HCT116 (cell line): ENCODE results near the gene MAP3K10. TPM values are rescaled to one million over a fixed set of nuclear protein-coding genes. Genes with fewer than 3 reads are reported as not detected.

Experiments used
- ATAC-seq: fragments of 200-7000 bp; cut with Tn5 transposase; 2 replicates; pipeline ENCODE4 v1.9.1; 2020; ENCODE audit warnings: mild to moderate bottlenecking, moderate library complexity
- BruUV-seq: library from RNA; stranded (reverse); fragments of 400-500 nt; replicated peaks from 2 replicates; lab custom pipeline; 2021; lab: Mats Ljungman, UMichigan
- CTCF ChIA-PET: fragments of 300-600 bp; sonication (Branson Sonifier 250); formaldehyde crosslinking; loops from one replicate; lab custom pipeline; 2021; ENCODE audit warnings: antibody characterized with exemption; lab: Charles Lee
- POLR2A ChIA-PET: fragments of 300-600, 350-600 bp; sonication (Branson Sonifier 250); formaldehyde crosslinking; loops from one replicate; lab custom pipeline; 2021; ENCODE audit warnings: antibody characterized with exemption; lab: Charles Lee
- RAD21 ChIA-PET, 2 experiments: fragments of 300-600 bp; sonication (Branson Sonifier 250); formaldehyde crosslinking; loops; one replicate each; lab custom pipeline; 2023; ENCODE audit warnings: low total read pairs in 2 of 2; ENCODE audit not compliant: uncharacterized antibody in 2 of 2, unreplicated experiment in 2 of 2, low non-redundant PET in 1 of 2; lab: Charles Lee
- DNase-seq: peaks from one replicate; pipeline ENCODE4 v3.0.0-alpha.2; 2010; ENCODE audit warnings: low read depth, low spot score
- H2AFZ ChIP-seq: fragments of 200-600 bp; shearing (Covaris generic), sonication (generic); 2 replicates; pipeline ENCODE4 v1.6.1; 2017; ENCODE audit warnings: low read depth, mixed run types, mixed read lengths, antibody characterized with exemption, low read length; ENCODE audit not compliant: poor library complexity, severe bottlenecking
- H3K27ac ChIP-seq: 2 replicates; pipeline ENCODE4 v1.5.1; 2012; ENCODE audit warnings: low read depth, low read length
- H3K27me3 ChIP-seq: fragments of 200-600 bp; sonication (generic); 2 replicates; pipeline ENCODE4 v1.6.1; 2016; ENCODE audit warnings: mixed run types, low read length, mixed read lengths; ENCODE audit not compliant: insufficient read depth
- H3K36me3 ChIP-seq, 2 experiments: fragments of 200-500 bp in 1 of 2; fragments of 200-600 bp in 1 of 2; sonication (Bioruptor generic) in 1 of 2; sonication (generic) in 1 of 2; 2 replicates each; pipeline versions ENCODE4 v1.5.1 to v1.6.1; 2014 to 2016; ENCODE audit warnings: low read length in 2 of 2, inconsistent platforms in 1 of 2, mixed read lengths in 1 of 2, mixed run types in 1 of 2; ENCODE audit not compliant: insufficient read depth in 2 of 2, control insufficient read depth in 1 of 2
- H3K4me1 ChIP-seq, 2 experiments: fragments of 200-600 bp in 1 of 2; sonication (generic) in 1 of 2; 2 replicates each; pipeline versions ENCODE4 v1.5.1 to v1.6.1; 2012 to 2017; ENCODE audit warnings: low read length in 2 of 2, inconsistent platforms in 1 of 2, mild to moderate bottlenecking in 1 of 2, mixed read lengths in 1 of 2, mixed run types in 1 of 2, moderate library complexity in 1 of 2; ENCODE audit not compliant: insufficient read depth in 2 of 2, control insufficient read depth in 1 of 2
- H3K4me2 ChIP-seq: fragments of 200-600 bp; sonication (generic); 2 replicates; pipeline ENCODE4 v1.6.1; 2017; ENCODE audit warnings: mixed run types, low read length, mixed read lengths
- H3K4me3 ChIP-seq, 2 experiments: fragments of 200-600 bp in 1 of 2; sonication (generic) in 1 of 2; replicated peaks in 1 of 2; 2 replicates each; pipeline ENCODE4 v1.5.1; 2011 to 2016; ENCODE audit warnings: low read length in 2 of 2, control low read depth in 1 of 2, low read depth in 1 of 2, mild to moderate bottlenecking in 1 of 2, mixed read lengths in 1 of 2, mixed run types in 1 of 2
- H3K79me2 ChIP-seq: fragments of 200-600 bp; sonication (generic); 2 replicates; pipeline ENCODE4 v1.6.1; 2017; ENCODE audit warnings: mild to moderate bottlenecking, mixed run types, low read length, moderate library complexity, mixed read lengths; ENCODE audit not compliant: insufficient read depth
- H3K9ac ChIP-seq: fragments of 200-600 bp; sonication (generic); 2 replicates; pipeline ENCODE4 v1.6.1; 2016; ENCODE audit warnings: low read length, mixed read lengths
- H3K9me2 ChIP-seq: fragments of 200-600 bp; sonication (generic), shearing (Covaris generic); 2 replicates; pipeline ENCODE4 v1.6.1; 2017; ENCODE audit warnings: mixed run types, mild to moderate bottlenecking, moderate library complexity; ENCODE audit not compliant: insufficient read depth
- H3K9me3 ChIP-seq, 2 experiments: fragments of 200-500 bp in 1 of 2; fragments of 200-600 bp in 1 of 2; sonication (Bioruptor generic) in 1 of 2; sonication (generic) in 1 of 2; 2 replicates each; pipeline ENCODE4 v1.6.1; 2014 to 2017; ENCODE audit warnings: low read length in 2 of 2, mixed read lengths in 2 of 2, inconsistent platforms in 1 of 2, low read depth in 1 of 2, mild to moderate bottlenecking in 1 of 2, mixed run types in 1 of 2, moderate library complexity in 1 of 2; ENCODE audit not compliant: control insufficient read depth in 1 of 2, insufficient read depth in 1 of 2
- H4K20me1 ChIP-seq: fragments of 200-600 bp; sonication (generic), shearing (Covaris generic); 2 replicates; pipeline ENCODE4 v1.6.1; 2017; ENCODE audit warnings: mixed run types, mild to moderate bottlenecking, moderate library complexity; ENCODE audit not compliant: insufficient read depth
- CBX3 ChIP-seq: IDR thresholded peaks from 2 replicates; pipeline ENCODE4 v1.6.1; 2012; ENCODE audit warnings: low read depth
- CEBPB ChIP-seq: IDR thresholded peaks from 2 replicates; pipeline ENCODE4 v1.6.1; 2012; ENCODE audit warnings: low read depth
- EGR1 ChIP-seq: IDR thresholded peaks from 2 replicates; pipeline ENCODE4 v1.6.1; 2012; ENCODE audit warnings: low read depth
- POLR2A ChIP-seq: IDR thresholded peaks from 2 replicates; pipeline ENCODE4 v1.7.0; 2011; ENCODE audit warnings: borderline replicate concordance; ENCODE audit not compliant: insufficient read depth, insufficient read length; ENCODE audit errors: extremely low read depth
- POLR2AphosphoS5 ChIP-seq: IDR thresholded peaks from 2 replicates; pipeline ENCODE4 v1.6.1; 2011; ENCODE audit warnings: mild to moderate bottlenecking, low read depth, low read length, moderate library complexity
- RAD21 ChIP-seq: IDR thresholded peaks from 2 replicates; pipeline ENCODE4 v1.6.1; 2012; ENCODE audit warnings: low read depth, mild to moderate bottlenecking
- SIN3A ChIP-seq: IDR thresholded peaks from 2 replicates; pipeline ENCODE4 v1.6.1; 2012; ENCODE audit warnings: low read depth
- SP1 ChIP-seq: IDR thresholded peaks from 2 replicates; pipeline ENCODE4 v1.6.1; 2012; ENCODE audit warnings: low read depth
- SRF ChIP-seq: IDR thresholded peaks from 2 replicates; pipeline ENCODE4 v1.6.1; 2012; ENCODE audit warnings: low read depth
- TCF7L2 ChIP-seq: IDR thresholded peaks from 2 replicates; pipeline ENCODE4 v1.7.0; 2011; ENCODE audit warnings: borderline replicate concordance, inconsistent platforms; ENCODE audit not compliant: insufficient read depth, insufficient read length; ENCODE audit errors: extremely low read depth
- YY1 ChIP-seq: IDR thresholded peaks from 2 replicates; pipeline ENCODE4 v1.6.1; 2011; ENCODE audit warnings: low read length, low read depth, moderate library complexity, mild to moderate bottlenecking; ENCODE audit not compliant: insufficient replicate concordance; ENCODE audit errors: extremely low read depth
- ZFX ChIP-seq: fragments of 450-650 bp; IDR thresholded peaks from 2 replicates; pipeline ENCODE4 v1.6.1; 2017
- ZNF274 ChIP-seq: fragments of 200-500 bp; sonication (Bioruptor generic); IDR thresholded peaks from 2 replicates; pipeline ENCODE4 v1.6.1; 2014; ENCODE audit warnings: mild to moderate bottlenecking, low read depth, low read length, inconsistent platforms
- intact Hi-C: fragments of 100-400 bp; cut with micrococcal nuclease; formaldehyde crosslinking; loops from 2 replicates; pipeline ENCODE4 v1.10.0; 2022
- total RNA-seq: library from RNA; stranded (reverse); gene quantifications from one replicate; pipeline ENCODE4 v1.2.1, GENCODE V29; 2021; ENCODE audit not compliant: unreplicated experiment
- TF ChIP-seq, protein P1 (sequence below): IDR thresholded peaks from 2 replicates; pipeline ENCODE4 v1.6.1; 2012; ENCODE audit warnings: low read depth
- TF ChIP-seq, protein P2 (sequence below): IDR thresholded peaks from 2 replicates; pipeline ENCODE4 v1.6.1; 2012
- TF ChIP-seq, protein P3 (sequence below): IDR thresholded peaks from 2 replicates; pipeline ENCODE4 v1.6.1; 2011; ENCODE audit warnings: mild to moderate bottlenecking, low read length, moderate library complexity; ENCODE audit not compliant: insufficient replicate concordance; ENCODE audit errors: extremely low read depth
- TF ChIP-seq, protein P4 (sequence below), 3 experiments: fragments of 200-600 bp in 1 of 3; sonication (generic) in 1 of 3; IDR thresholded peaks in 2 of 3; conservative IDR thresholded peaks in 1 of 3; 2 replicates each; pipeline ENCODE4 v1.5.1; 2012 to 2017; ENCODE audit warnings: low read depth in 2 of 3, low read length in 2 of 3, antibody characterized with exemption in 1 of 3, borderline replicate concordance in 1 of 3, control low read depth in 1 of 3, mild to moderate bottlenecking in 1 of 3, mixed read lengths in 1 of 3, mixed run types in 1 of 3, moderate library complexity in 1 of 3; ENCODE audit not compliant: insufficient read depth in 1 of 3

Gene MAP3K10
- total RNA-seq, 1 experiment from 2014 or later: 17.3 TPM

DNA sequence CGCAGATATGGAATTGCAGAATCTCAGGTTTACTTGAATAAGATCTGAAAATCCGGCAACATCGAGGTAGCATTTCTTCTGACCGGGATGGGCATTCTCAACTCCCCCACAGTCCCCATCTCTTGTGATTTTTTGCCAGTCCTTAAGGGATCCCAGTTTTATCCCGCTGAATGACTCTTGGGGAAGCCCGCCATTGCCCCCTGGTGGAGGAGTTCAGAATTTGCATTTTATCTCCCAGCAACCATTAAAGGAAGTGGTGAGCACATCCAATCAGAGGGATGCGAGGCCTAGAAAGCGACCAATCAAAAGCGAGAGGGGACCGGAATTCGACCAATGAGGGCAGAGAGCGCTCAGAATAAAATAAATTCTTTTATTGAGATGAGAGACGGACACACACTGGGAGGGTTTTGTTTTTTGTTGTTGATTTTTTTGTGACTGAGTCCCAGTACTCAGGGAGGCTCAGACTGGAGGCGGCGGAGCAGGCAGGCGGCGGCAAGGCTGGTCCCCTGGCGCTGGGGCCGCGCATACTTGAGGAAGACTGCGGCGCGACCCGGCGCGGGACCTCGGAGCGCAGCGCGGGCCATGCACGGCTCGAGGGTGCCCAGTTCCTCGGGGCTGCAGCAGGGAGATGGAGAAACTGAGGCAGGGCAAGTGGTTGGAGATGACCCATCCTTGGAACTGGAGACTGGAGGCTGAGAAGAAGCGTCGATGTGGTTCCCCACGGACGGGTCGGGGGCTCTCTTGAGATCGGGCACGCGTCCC is 30.8 kb downstream of the MAP3K10 start:
- peak; percentile 39 for ATAC-seq
- no peak overlapping the region for H3K9ac ChIP-seq
- H3K9me2 ChIP-seq: no peaks in the 10 kb centered on the region
- H3K4me1 ChIP-seq: peaks cover 35 to 90% of the 10 kb centered on the region in 2 experiments; a peak in 3 of 4 replicates
- TF ChIP-seq, protein P1, sequence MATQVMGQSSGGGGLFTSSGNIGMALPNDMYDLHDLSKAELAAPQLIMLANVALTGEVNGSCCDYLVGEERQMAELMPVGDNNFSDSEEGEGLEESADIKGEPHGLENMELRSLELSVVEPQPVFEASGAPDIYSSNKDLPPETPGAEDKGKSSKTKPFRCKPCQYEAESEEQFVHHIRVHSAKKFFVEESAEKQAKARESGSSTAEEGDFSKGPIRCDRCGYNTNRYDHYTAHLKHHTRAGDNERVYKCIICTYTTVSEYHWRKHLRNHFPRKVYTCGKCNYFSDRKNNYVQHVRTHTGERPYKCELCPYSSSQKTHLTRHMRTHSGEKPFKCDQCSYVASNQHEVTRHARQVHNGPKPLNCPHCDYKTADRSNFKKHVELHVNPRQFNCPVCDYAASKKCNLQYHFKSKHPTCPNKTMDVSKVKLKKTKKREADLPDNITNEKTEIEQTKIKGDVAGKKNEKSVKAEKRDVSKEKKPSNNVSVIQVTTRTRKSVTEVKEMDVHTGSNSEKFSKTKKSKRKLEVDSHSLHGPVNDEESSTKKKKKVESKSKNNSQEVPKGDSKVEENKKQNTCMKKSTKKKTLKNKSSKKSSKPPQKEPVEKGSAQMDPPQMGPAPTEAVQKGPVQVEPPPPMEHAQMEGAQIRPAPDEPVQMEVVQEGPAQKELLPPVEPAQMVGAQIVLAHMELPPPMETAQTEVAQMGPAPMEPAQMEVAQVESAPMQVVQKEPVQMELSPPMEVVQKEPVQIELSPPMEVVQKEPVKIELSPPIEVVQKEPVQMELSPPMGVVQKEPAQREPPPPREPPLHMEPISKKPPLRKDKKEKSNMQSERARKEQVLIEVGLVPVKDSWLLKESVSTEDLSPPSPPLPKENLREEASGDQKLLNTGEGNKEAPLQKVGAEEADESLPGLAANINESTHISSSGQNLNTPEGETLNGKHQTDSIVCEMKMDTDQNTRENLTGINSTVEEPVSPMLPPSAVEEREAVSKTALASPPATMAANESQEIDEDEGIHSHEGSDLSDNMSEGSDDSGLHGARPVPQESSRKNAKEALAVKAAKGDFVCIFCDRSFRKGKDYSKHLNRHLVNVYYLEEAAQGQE: no peak
- TF ChIP-seq CEBPB: no peak
- TF ChIP-seq SP1: peak; percentile 94
- TF ChIP-seq CBX3: no peak
- TF ChIP-seq, protein P2, sequence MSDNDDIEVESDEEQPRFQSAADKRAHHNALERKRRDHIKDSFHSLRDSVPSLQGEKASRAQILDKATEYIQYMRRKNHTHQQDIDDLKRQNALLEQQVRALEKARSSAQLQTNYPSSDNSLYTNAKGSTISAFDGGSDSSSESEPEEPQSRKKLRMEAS: no peak
- TF ChIP-seq POLR2AphosphoS5: 0 out of 2 replicates have a peak, but pooled peaks have one; percentile 20
- TF ChIP-seq, protein P3, sequence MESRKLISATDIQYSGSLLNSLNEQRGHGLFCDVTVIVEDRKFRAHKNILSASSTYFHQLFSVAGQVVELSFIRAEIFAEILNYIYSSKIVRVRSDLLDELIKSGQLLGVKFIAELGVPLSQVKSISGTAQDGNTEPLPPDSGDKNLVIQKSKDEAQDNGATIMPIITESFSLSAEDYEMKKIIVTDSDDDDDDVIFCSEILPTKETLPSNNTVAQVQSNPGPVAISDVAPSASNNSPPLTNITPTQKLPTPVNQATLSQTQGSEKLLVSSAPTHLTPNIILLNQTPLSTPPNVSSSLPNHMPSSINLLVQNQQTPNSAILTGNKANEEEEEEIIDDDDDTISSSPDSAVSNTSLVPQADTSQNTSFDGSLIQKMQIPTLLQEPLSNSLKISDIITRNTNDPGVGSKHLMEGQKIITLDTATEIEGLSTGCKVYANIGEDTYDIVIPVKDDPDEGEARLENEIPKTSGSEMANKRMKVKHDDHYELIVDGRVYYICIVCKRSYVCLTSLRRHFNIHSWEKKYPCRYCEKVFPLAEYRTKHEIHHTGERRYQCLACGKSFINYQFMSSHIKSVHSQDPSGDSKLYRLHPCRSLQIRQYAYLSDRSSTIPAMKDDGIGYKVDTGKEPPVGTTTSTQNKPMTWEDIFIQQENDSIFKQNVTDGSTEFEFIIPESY: no peak
- TF ChIP-seq YY1: no peak
- TF ChIP-seq SRF: peak; percentile 77
- TF ChIP-seq ZFX: no peak
- TF ChIP-seq SIN3A: no peak
- TF ChIP-seq, protein P4, sequence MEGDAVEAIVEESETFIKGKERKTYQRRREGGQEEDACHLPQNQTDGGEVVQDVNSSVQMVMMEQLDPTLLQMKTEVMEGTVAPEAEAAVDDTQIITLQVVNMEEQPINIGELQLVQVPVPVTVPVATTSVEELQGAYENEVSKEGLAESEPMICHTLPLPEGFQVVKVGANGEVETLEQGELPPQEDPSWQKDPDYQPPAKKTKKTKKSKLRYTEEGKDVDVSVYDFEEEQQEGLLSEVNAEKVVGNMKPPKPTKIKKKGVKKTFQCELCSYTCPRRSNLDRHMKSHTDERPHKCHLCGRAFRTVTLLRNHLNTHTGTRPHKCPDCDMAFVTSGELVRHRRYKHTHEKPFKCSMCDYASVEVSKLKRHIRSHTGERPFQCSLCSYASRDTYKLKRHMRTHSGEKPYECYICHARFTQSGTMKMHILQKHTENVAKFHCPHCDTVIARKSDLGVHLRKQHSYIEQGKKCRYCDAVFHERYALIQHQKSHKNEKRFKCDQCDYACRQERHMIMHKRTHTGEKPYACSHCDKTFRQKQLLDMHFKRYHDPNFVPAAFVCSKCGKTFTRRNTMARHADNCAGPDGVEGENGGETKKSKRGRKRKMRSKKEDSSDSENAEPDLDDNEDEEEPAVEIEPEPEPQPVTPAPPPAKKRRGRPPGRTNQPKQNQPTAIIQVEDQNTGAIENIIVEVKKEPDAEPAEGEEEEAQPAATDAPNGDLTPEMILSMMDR (IDR thresholded peaks at IDR 0.05 in 2 of 3, conservative IDR thresholded peaks at IDR 0.05 in 1 of 3; ENCODE audit: borderline replicate concordance in 1 of 3, insufficient read depth in 1 of 3, low read depth in 2 of 3, low read length in 2 of 3): peak; percentile 84 to 95 (median 90)
- TF ChIP-seq RAD21: peak; percentile 96
- TF ChIP-seq EGR1: no peak
- TF ChIP-seq ZNF274: no peak
- no peak for TF ChIP-seq TCF7L2
- no peak for TF ChIP-seq POLR2A
- H2AFZ ChIP-seq: no peak overlapping the region
- RAD21 ChIA-PET: no interaction called here
- intact Hi-C loops: loop anchor here (1.0 to 5.0 kb wide), 3 partner anchors 83 to 430 kb away; no protein-coding TSS in a partner anchor
- no peaks in the 10 kb centered on the region for H4K20me1 ChIP-seq
- H3K36me3 ChIP-seq: no peaks in the 10 kb centered on the region
- CTCF ChIA-PET: no interaction called here
- H3K4me3 ChIP-seq: no peak overlapping the region
- POLR2A ChIA-PET: no interaction called here
- H3K4me2 ChIP-seq: peak overlapping the region; percentile 76
- peaks cover 11% of the 10 kb centered on the region; the same call in 1 of the 2 replicates for H3K79me2 ChIP-seq
- DNase-seq: peak; percentile 95
- H3K27ac ChIP-seq: peak overlapping the region; percentile 93; the same call in 1 of the 2 replicates
- no peaks in the 10 kb centered on the region for H3K9me3 ChIP-seq
- no TSS peak for BruUV-seq
- H3K27me3 ChIP-seq: no peaks in the 10 kb centered on the region
